Measurements from ENCODE around the gene LIMK2. TPM values are rescaled to one million over a fixed set of nuclear protein-coding genes. Genes with fewer than 3 reads are reported as not detected.
"Not testable (repeated sequence)": the region's sequence is repeated elsewhere in the genome, so short reads cannot be mapped to it uniquely, and the experiment has no call there.

Gene LIMK2
- polyA plus RNA-seq, 6 donors from 2014 or later = 5.6 to 16.7 (median 9.2) TPM

GRCh38 chr22:31221084-31221483 lies 9.0 kb downstream of the LIMK2 start:
- no peak overlapping the region for H3K4me3 Mint-ChIP-seq

DNA sequence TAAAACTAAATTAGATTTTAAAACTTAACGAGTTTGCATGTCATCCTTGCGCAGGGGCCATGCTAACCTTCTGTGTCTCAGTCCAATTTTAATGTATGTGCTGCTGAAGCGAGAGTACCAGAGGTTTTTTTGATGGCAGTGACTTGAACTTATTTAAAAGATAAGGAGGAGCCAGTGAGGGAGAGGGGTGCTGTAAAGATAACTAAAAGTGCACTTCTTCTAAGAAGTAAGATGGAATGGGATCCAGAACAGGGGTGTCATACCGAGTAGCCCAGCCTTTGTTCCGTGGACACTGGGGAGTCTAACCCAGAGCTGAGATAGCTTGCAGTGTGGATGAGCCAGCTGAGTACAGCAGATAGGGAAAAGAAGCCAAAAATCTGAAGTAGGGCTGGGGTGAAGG lies 10.6 kb downstream of the LIMK2 start:
- Mint-ChIP-seq H3K9me3 (no peaks in the 10 kb centered on the region), H3K4me3 (peak overlapping the region in 1 of 8 donors; percentile 1), H3K27me3 (no peaks in the 10 kb centered on the region), H3K4me1 (peaks cover 23 to 49% (median 46%) of the 10 kb centered on the region in 3 donors), H3K27ac (peak overlapping the region in 1 of 6 donors; percentile 76), H3K36me3 (no peaks in the 10 kb centered on the region)
- DNase-seq (no peak), ATAC-seq (ENCODE audit: low read depth in 2 of 2) (no peak)

More at GRCh38 chr22:31221084-31221483, 9.0 kb downstream of the LIMK2 start:
- no peak for ATAC-seq (ENCODE audit: low read depth in 2 of 2)
- Mint-ChIP-seq H3K4me1 (peaks cover 24 to 50% (median 49%) of the 10 kb centered on the region in 3 donors), H3K27ac (peak overlapping the region in 1 of 6 donors; percentile 62), H3K9me3 (no peaks in the 10 kb centered on the region), H3K27me3 (no peaks in the 10 kb centered on the region), H3K36me3 (no peaks in the 10 kb centered on the region)
- no peak for DNase-seq

DNA sequence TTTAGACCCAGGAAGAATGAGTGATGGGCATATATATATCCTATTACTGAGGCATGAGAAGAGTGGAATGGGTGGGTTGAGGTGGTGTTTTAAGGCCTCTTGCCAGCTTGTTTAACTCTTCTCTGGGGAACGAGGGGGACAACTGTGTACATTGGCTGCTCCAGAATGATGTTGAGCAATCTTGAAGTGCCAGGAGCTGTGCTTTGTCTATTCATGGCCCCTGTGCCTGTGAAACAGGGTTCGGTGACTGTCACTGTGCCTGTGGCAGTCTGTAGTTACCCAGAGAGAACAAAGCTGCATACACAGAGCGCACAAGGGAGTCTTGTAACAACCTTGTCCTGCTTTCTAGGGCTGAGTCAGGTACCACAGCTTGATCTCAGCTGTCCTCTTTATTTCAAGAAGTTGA lies 11.7 kb downstream of the LIMK2 start:
- DNase-seq = no peak
- Mint-ChIP-seq H3K36me3 (no peaks in the 10 kb centered on the region), H3K4me1 (peaks cover 23 to 43% (median 42%) of the 10 kb centered on the region in 3 donors)

DNA sequence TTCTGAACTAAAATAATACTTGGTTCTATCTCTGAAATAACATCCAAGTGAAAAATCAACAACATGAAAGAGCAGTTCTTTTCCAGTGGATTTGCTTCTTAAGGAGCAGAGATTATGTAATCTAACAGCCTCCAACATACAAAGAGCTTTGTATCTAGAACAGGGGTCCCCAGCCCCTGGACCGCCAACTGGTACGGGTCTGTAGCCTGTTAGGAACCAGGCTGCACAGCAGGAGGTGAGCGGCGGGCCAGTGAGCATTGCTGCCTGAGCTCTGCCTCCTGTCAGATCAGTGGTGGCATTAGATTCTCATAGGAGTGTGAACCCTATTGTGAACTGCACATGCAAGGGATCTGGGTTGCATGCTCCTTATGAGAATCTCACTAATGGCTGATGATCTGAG lies 12.6 kb downstream of the LIMK2 start:
- H3K4me3 Mint-ChIP-seq; H3K9me3 Mint-ChIP-seq; ATAC-seq (ENCODE audit: low read depth in 2 of 2); DNase-seq; H3K36me3 Mint-ChIP-seq; H3K27me3 Mint-ChIP-seq: not testable (repeated sequence)
- Mint-ChIP-seq H3K4me1 (peaks cover 23 to 47% (median 46%) of the 10 kb centered on the region in 3 donors), H3K27ac (peak overlapping the region in 1 of 6 donors; percentile 42)

More for the DNA sequence above, 11.7 kb downstream of the LIMK2 start:
- Mint-ChIP-seq H3K9me3 (no peaks in the 10 kb centered on the region), H3K4me3 (peak overlapping the region in 2 of 8 donors; percentile 37 to 45), H3K27ac (peak overlapping the region in 2 of 6 donors; percentile 41 to 47), H3K27me3 (no peaks in the 10 kb centered on the region)
- ATAC-seq (ENCODE audit: low read depth in 2 of 2) = no peak

- H3K4me1 Mint-ChIP-seq = peaks cover 14 to 43% (median 32%) of the 10 kb centered on the region in 3 donors
- H3K27ac Mint-ChIP-seq = peak overlapping the region in 1 of 6 donors; percentile 49
- no peaks in the 10 kb centered on the region for H3K9me3 Mint-ChIP-seq
- no peak for DNase-seq
- H3K36me3 Mint-ChIP-seq = no peaks in the 10 kb centered on the region
- no peak overlapping the region for H3K4me3 Mint-ChIP-seq
- no peak for ATAC-seq (ENCODE audit: low read depth in 2 of 2)
- no peaks in the 10 kb centered on the region for H3K27me3 Mint-ChIP-seq
Observed at GRCh38 chr22:31227186-31227585, 15.1 kb downstream of the LIMK2 start.

DNA sequence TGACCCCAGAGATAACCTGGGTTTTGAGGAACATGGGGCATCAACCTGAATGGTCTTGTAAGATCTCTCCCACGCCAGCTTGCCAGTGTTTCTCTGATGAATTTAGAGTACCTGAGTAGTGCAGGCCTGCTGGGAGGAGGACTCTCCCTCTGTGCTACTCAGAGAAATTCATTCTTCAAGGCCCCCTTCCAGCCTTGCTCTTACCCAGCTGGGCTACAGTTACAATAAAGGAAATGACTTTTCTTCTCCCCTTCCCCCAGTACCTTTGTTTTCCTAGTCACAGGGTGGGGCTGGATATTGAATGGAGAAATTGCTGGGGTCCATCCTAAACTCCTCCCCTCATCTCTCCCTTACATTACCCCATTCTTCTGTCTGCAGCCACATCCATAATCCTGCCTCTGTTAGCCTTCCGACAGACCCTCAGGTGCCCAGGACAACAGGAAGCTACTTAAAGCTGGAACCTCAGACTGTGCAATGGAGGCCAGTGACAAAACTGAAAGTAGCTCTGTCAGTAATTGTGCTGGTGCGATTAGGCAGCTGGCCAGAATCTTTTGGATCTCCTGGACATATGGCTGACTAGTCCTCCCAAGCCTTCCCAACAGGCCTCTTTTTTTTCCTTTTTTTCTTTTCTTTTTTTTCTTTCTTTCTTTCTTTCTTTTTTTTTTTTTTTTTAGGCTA lies 17.4 kb downstream of the LIMK2 start:
- H3K36me3 Mint-ChIP-seq = peaks cover 0 to 6% of the 10 kb centered on the region in 2 donors
- peak overlapping the region in 4 of 6 donors; percentile 39 to 79 (median 47) for H3K27ac Mint-ChIP-seq
- H3K4me1 Mint-ChIP-seq = peaks cover 5 to 38% (median 26%) of the 10 kb centered on the region in 3 donors
- H3K9me3 Mint-ChIP-seq = no peaks in the 10 kb centered on the region
- DNase-seq = no peak
- peak overlapping the region in 3 of 8 donors; percentile 17 to 47 (median 30) for H3K4me3 Mint-ChIP-seq
- no peak for ATAC-seq (ENCODE audit: low read depth in 2 of 2)
- H3K27me3 Mint-ChIP-seq = no peaks in the 10 kb centered on the region

GRCh38 chr22:31230155-31230870 lies 18.2 kb downstream of the LIMK2 start:
- Mint-ChIP-seq H3K36me3 (peaks cover 0 to 6% of the 10 kb centered on the region in 2 donors), H3K4me3 (peak overlapping the region in 2 of 8 donors; percentile 13 to 17), H3K9me3 (no peaks in the 10 kb centered on the region), H3K27ac (peak overlapping the region in 3 of 6 donors; percentile 45 to 96 (median 79)), H3K27me3 (no peaks in the 10 kb centered on the region), H3K4me1 (peaks cover 9 to 36% (median 26%) of the 10 kb centered on the region in 3 donors)
- ATAC-seq (ENCODE audit: low read depth in 2 of 2) = no peak
- DNase-seq = no peak

GRCh38 chr22:31230871-31231621 lies 18.9 kb downstream of the LIMK2 start:
- DNase-seq (peak; percentile 39), ATAC-seq (ENCODE audit: low read depth in 2 of 2) (peak; percentile 60 to 71)
- H3K4me3 Mint-ChIP-seq = no peak overlapping the region

DNA sequence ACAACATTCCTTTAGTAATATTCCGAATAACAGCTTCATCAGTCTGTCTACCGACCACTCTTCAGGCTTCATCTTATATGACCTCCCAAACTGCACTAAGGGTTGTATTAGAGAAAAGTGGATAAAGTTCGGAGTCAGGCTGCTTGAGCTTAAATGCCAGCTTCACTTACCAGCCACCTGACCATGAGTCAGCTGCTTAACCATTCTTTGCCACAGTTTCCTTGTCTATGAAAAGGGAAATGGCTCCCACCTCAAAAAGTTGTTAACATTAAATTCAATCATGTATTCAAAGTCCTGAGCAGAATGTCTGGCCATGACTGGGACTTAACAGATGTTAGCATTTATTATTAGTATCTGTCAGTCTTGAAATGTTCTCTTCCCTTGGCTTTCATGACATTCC lies 20.9 kb downstream of the LIMK2 start:
- Mint-ChIP-seq H3K9me3 (no peaks in the 10 kb centered on the region), H3K27me3 (no peaks in the 10 kb centered on the region), H3K4me3 (no peak overlapping the region), H3K36me3 (peaks cover 0 to 6% of the 10 kb centered on the region in 2 donors), H3K4me1 (peaks cover 9 to 40% (median 20%) of the 10 kb centered on the region in 3 donors), H3K27ac (no peak overlapping the region)
- ATAC-seq (ENCODE audit: low read depth in 2 of 2) = no peak
- DNase-seq = no peak

More at GRCh38 chr22:31230871-31231621, 18.9 kb downstream of the LIMK2 start:
- peaks cover 0 to 6% of the 10 kb centered on the region in 2 donors for H3K36me3 Mint-ChIP-seq
- H3K9me3 Mint-ChIP-seq = no peaks in the 10 kb centered on the region
- peak overlapping the region in 5 of 6 donors; percentile 10 to 96 (median 17) for H3K27ac Mint-ChIP-seq
- no peaks in the 10 kb centered on the region for H3K27me3 Mint-ChIP-seq
- H3K4me1 Mint-ChIP-seq = peaks cover 9 to 36% (median 26%) of the 10 kb centered on the region in 3 donors

- H3K27me3 Mint-ChIP-seq = no peaks in the 10 kb centered on the region
- H3K27ac Mint-ChIP-seq = peak overlapping the region in 3 of 6 donors; percentile 5 to 47 (median 47)
- ATAC-seq (ENCODE audit: low read depth in 2 of 2) (no peak), DNase-seq (no peak)
- H3K4me3 Mint-ChIP-seq = no peak overlapping the region
- H3K36me3 Mint-ChIP-seq = peaks cover 0 to 6% of the 10 kb centered on the region in 2 donors
- H3K4me1 Mint-ChIP-seq = peaks cover 9 to 28% (median 10%) of the 10 kb centered on the region in 3 donors
- no peaks in the 10 kb centered on the region for H3K9me3 Mint-ChIP-seq
Observed at GRCh38 chr22:31235081-31235480, 23.0 kb downstream of the LIMK2 start.

DNA sequence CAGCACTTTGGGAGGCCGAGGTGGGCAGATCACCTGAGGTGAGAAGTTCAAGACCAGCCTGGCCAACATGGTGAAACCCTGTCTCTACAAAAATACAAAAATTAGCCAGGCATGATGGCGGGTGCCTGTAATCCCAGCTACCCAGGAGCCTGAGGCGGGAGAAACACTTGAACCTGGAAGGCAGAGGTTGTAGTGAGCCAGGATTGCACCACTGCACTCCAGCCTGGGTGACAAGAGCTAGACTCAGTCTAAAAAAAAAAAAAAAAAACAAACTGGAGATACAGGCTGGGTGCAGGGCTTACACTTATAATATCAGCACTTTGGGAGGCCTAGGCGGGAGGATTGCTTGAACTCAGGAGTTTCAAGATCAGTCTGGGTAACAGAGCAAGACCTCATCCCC lies 23.9 kb downstream of the LIMK2 start:
- not testable (repeated sequence) for H3K9me3 Mint-ChIP-seq; H3K36me3 Mint-ChIP-seq; H3K27ac Mint-ChIP-seq; H3K27me3 Mint-ChIP-seq; DNase-seq; ATAC-seq (ENCODE audit: low read depth in 2 of 2)
- Mint-ChIP-seq H3K4me3 (peak overlapping the region in 1 of 8 donors; percentile 59), H3K4me1 (peaks cover 4 to 19% (median 7%) of the 10 kb centered on the region in 3 donors)

GRCh38 chr22:31238057-31238456 lies 26.0 kb downstream of the LIMK2 start:
- ATAC-seq (ENCODE audit: low read depth in 2 of 2) (no peak), DNase-seq (no peak)
- no peak overlapping the region for H3K4me3 Mint-ChIP-seq

DNA sequence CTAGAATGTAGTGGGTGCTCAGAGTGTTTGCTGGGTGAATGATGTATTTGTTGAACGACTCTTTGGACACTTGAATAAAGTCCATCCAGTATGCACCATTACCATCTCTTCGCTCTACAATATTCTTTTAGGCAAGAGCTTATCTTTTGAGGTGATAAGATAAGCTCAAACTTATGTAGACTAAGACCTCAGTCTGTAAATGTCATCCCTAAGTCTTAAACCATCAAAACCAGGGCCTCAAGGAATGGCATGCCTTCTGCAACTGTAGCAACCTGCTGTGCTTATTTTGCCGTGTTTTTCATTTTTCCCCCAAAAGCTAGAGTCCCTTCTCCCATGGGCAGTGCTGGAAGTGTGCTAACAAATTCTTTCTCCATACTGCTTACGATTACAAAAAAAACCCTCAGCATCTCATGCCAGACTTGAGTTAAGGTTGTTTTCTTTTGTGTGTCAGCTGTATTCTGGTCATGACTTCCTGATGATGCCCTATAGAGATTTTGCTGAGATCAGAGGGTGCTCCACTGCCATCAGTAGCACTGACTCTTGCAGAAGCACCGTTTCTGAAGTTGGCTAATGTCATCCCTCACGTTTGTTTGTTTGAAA lies 27.8 kb downstream of the LIMK2 start:
- Mint-ChIP-seq H3K9me3 (no peaks in the 10 kb centered on the region), H3K4me1 (peaks cover 0 to 10% (median 4%) of the 10 kb centered on the region in 3 donors), H3K36me3 (no peaks in the 10 kb centered on the region), H3K4me3 (no peak overlapping the region), H3K27me3 (no peaks in the 10 kb centered on the region), H3K27ac (peak overlapping the region in 2 of 6 donors; percentile 58 to 83)
- no peak for ATAC-seq (ENCODE audit: low read depth in 2 of 2)
- no peak for DNase-seq

More at GRCh38 chr22:31238057-31238456, 26.0 kb downstream of the LIMK2 start:
- Mint-ChIP-seq H3K27ac (no peak overlapping the region), H3K4me1 (peaks cover 6 to 15% (median 8%) of the 10 kb centered on the region in 3 donors), H3K36me3 (peaks cover 0 to 6% of the 10 kb centered on the region in 2 donors), H3K27me3 (no peaks in the 10 kb centered on the region), H3K9me3 (no peaks in the 10 kb centered on the region)

All from naive B cell (primary cell).